CD4-positive, alpha-beta T cell treated with Interleukin-12 subunit alpha and Interleukin-12 subunit beta, for 1 hour (primary cell): ENCODE measurements around the gene LIMK1.
"Not testable (repeated sequence)": the region's sequence is repeated elsewhere in the genome, so short reads cannot be mapped to it uniquely, and the experiment has no call there.

Source experiments
- DNase-seq: peaks from one replicate; pipeline ENCODE4 v3.0.0-alpha.2; 2020

Gene LIMK1

DNA sequence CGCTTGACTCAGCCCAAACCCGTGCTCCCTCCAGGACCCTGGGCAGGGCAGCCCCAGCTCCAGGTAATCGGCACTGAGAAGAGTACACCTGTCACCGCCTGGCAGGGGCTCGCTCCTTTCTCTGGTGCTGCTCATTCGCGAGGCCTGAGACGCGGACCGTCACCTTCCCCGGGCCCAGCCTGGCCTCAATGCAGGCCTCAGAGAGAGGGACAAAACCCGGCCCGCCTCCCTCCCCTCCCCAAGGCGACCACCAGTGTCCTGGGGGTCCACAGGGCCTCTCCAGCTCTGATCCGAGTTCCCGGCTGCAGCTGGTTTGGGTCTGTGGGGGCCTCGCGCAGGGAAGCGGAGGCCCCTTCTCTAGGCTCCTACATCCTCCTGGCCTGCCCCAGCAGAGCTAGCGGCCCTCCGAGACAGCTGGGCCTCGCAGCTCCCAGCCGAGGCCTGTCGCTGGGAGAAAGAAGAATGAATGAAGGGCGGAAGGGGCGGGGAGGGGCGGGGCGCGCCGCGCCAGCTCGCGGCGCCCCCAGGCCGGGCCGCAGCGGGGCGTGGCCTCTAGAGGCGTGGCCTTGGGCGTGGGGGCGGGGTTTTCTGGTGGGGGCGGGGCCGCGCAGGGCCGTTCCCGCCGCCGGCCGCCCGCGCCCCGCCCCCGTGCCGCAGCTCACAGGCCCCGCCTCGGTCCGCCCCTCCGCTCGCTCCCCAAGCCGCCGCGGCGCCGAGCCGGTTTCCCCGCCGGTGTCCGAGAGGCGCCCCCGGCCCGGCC lies at the start of gene LIMK1:
Gene LIMK1, plus strand, starts transcription at position 688 of the 760 bp plus-strand sequence. CDS start 187 bp downstream, outside the sequence.
- DNase-seq: peak; percentile 88

GRCh38 chr7:74037609-74038008 lies 46.0 kb upstream of the LIMK1 start:
- no peak for DNase-seq

GRCh38 chr7:74038194-74038961 lies 45.2 kb upstream of the LIMK1 start:
- no peak for DNase-seq

- DNase-seq: no peak
Observed at GRCh38 chr7:74039337-74039736, 44.3 kb upstream of the LIMK1 start.

DNA sequence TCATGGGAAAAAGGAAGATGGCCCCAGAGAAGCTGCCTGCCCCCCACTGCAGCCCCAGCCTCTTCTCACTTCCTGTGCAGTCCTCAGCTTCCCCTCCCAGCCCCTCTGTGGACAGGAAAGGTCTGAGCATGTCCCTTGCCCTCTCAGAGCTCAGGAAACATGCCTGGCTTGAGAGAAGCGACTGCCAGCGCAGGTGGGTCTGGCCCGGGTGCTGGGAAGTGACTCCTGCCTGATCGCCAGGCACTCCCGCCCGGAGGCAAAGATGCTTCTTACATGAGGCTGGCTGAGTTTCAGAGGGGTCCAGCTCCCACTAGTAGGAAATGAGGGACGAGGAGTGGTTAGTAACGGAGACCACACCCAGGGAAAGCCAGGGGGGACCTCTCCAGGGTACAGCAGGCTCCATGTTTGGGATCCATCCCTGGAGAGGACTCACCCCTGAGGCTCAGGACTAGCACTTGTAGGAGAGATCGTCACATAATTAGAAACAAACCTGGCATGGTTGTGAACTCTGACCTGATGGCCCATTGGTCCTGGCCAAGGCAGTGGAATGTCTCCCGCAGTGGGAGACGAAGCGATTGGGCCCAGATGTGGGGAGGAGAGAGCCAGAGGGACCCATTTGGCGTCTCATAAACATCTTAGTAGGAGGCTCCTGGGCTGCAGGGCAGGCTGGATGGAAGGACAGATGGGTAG lies 43.4 kb upstream of the LIMK1 start:
- DNase-seq: no peak

DNA sequence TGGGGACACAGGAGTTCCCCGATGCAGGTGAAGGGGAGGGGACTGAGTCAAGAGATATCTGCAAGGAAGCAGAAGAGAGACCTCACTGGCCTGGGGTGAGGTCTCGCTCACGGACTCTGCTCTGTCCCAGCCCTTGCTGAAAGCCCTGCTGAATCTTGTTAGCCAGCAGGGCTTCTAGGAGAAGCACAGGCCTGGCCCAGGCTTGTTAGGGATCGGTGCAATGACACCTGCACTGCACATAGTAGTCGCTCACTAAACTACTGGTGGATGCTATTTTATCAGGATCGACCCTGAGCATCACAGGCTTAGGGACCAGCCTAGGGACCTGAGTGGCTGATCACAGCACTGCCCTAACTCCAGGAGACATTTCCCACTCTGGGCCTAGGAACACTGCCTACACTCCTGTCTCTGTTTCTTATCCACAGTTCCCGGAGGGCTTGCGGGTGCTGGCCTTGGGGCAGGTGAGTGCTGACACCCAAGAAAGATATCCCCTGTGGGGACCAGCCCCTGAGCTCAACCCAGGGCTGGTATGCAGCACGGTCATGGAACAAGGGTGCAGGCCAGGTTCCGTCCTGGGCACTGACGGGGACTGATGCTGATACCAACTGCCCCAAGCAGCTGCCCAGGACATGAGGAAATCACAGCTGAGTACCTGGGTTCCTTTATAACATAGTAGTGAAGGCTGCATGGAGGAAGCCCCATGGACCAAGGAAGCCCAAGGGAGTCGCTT lies 42.6 kb upstream of the LIMK1 start:
- DNase-seq: no peak

GRCh38 chr7:74042746-74043522 lies 40.7 kb upstream of the LIMK1 start:
- no peak for DNase-seq

GRCh38 chr7:74043523-74043951 lies 40.1 kb upstream of the LIMK1 start:
- no peak for DNase-seq

DNA sequence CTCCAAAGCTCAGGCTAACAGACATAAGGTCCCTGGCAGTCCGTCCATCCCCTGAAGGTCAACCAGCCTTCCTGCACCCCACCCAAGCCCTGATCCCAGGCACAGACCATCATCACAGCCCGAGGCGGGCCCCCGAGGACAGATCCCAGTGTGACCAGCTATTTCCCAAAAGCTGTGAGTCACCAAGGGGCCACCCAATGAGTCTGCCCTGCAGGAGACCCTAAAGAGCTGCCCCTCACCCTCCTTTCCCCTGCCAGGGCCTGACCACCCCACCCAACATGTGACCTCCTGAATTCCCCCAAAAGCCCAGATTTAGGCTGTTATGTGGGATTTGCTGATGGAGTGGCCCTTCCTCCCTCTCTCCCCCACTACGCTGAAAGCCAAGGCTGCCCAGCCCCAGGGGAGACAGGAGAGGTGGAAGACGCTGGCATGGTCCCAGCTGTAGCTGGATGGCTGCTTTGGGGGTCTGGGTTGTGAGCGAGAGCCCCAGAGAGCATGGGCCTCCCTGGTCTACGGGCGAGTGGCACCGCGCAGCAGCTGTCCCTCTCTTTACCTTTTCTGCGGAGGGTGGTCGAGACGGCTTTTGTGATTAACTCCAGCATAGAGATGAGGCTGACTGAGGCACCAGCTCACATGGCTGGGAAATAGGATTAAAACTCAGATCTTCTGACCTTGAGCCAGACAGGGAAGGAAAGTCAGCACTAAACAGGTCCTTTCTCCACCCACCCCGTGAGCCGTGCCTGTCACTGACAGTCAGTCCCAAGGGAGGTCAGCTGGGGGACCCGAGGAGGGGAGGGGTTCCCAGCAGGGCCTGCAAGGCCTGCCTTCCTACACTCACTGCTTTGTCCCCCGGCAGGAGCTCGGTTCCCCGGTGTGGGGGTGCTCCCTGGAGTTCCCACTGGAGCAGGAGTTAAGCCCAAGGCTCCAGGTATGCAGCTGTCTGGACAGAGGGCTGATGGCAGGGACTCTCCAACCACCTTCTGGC lies 38.9 kb upstream of the LIMK1 start:
- DNase-seq: no peak

- DNase-seq: not testable (repeated sequence)
Observed at GRCh38 chr7:74046581-74046980, 37.0 kb upstream of the LIMK1 start.

GRCh38 chr7:74047804-74048380 lies 35.7 kb upstream of the LIMK1 start:
- DNase-seq: no peak

- no peak for DNase-seq
Observed at GRCh38 chr7:74048999-74049599, 34.5 kb upstream of the LIMK1 start.

GRCh38 chr7:74049997-74050798 lies 33.4 kb upstream of the LIMK1 start:
- no peak for DNase-seq

DNA sequence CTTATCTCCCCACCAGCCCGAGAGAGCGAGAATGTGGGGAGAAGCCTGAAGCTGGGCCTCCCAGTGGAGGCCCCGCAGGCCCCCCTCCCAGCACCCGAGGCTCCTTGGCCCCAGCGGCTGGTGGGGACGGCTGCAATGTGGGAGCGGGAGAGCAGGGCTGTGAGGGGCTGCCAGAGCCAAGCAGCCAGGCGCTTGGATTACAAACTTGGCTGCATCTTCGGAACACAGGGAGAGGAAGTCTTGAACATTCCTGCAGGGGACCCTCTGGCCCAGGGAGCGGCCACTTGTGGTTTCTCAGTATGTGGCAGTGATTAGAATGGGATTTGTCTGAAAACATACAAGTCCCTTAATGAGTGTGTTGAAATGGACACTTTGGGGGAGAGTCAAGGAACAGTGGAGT lies 32.4 kb upstream of the LIMK1 start:
- no peak for DNase-seq

DNA sequence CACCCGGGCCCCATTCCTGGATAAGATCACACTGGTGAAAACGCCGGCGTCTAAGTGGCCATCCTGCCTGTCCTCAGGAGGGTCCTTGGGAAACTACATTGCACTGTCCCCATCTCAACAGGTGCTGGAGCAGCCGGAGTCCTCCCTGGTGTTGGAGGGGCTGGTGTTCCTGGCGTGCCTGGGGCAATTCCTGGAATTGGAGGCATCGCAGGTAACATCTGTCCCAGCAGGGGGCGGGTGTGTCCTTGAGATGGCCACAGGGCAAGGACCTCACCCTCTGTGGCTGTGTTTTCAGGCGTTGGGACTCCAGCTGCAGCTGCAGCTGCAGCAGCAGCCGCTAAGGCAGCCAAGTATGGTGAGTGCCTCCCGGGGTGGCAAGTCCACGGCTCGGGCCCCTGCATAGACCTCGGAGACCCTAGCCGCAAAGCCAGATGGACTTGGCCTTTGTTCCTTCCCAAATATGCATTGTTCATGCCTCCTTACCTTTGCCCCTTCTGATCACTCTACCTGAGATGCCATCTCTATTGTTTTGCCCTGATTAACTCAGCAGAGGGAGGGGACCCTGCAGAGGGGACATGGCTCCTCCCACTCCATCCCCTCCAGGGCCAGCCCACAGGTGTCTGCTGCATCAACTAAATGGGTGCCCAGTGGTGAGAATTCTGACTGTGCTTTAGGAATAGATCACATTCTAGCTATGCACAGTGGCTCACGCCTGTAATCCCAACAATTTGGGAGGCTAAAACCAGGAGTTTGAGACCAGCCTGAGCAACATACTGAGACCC lies 31.8 kb upstream of the LIMK1 start:
- no peak for DNase-seq

- DNase-seq: no peak
Observed at GRCh38 chr7:74052628-74053027, 31.0 kb upstream of the LIMK1 start.

- no peak for DNase-seq
Observed at GRCh38 chr7:74053589-74054186, 29.9 kb upstream of the LIMK1 start.
